HG03060 (cell line): Measurements from ENCODE around the gene KLHL3.

Source experiments
- ATAC-seq: cut with Tn5 transposase; IDR thresholded peaks from one replicate; pipeline ENCODE4 v1.9.1; 2021; ENCODE audit warnings: low read depth, moderate number of reproducible peaks; ENCODE audit not compliant: unreplicated experiment

KLHL3 gene

GRCh38 chr5:137638841-137639240 lies 97.0 kb downstream of the KLHL3 start:
- no peak for ATAC-seq

DNA sequence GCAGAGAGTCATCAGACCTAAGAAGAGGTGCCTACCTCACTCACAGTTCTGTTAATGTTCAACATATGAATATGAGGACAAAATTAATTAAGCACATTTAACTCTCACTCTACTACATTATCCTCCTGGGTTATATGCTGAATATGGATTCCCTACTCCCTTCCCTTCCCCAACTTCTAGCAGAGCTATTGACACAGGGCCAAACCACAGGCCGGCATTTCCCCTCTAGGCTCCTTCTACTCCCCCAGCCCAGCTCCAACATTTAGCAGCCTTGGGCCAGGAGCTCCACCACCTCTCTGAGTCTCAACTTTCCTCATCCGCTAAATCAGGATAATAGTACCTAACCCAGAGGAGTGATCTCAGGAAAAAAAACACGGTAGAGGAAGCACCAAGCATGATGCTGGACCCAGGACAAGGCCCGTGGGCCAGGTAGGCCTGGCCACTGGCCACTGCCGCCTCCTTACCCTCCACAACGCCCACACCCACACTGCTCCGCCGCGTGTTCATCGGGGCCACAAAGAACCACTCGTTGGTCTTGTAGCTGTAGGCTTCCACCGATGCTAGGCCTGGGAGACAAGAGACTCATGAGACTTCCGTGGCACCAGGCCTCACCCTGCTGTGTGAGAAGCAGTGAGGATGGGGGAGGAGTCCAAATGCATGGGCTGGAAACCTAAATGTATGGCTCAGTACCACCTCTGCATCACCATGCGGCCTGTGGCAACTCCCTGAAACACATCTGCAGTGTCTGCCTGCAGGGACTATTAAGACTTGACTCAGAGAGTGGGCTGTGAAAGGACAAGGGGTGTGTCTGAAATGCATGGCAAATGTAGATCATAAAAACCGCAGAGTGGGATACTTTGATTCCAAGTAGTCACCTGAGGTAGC lies 98.8 kb downstream of the KLHL3 start:
- ATAC-seq: no peak

GRCh38 chr5:137636099-137636498 lies 99.8 kb downstream of the KLHL3 start:
- no peak for ATAC-seq

GRCh38 chr5:137635521-137635921 lies 100.4 kb downstream of the KLHL3 start:
- ATAC-seq: no peak

- no peak for ATAC-seq
Observed at GRCh38 chr5:137633896-137634295, 102.0 kb downstream of the KLHL3 start.

GRCh38 chr5:137632716-137633115 lies 103.2 kb downstream of the KLHL3 start:
- ATAC-seq: no peak

DNA sequence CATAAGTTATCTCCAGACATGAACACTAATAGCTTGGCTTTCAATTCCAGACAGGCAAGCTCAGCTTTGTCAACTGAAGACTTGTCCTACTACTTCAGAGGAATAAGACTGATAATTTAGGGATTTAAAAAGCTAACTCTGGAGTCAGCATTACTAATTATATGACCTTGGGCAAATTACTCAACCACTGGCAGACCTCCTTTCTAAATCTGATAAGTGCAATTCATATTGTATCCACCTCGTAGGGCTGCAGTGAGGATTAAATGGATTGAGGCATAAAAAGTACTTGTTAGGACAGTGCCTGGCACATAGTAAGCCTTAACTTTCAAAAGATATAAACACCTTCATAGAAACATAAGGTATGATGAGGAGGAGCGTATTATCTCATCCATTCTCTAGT lies 104.4 kb downstream of the KLHL3 start:
- ATAC-seq: no peak

- no peak for ATAC-seq
Observed at GRCh38 chr5:137630972-137631370, 104.9 kb downstream of the KLHL3 start.

GRCh38 chr5:137630216-137630971 lies 105.5 kb downstream of the KLHL3 start:
- ATAC-seq: no peak

DNA sequence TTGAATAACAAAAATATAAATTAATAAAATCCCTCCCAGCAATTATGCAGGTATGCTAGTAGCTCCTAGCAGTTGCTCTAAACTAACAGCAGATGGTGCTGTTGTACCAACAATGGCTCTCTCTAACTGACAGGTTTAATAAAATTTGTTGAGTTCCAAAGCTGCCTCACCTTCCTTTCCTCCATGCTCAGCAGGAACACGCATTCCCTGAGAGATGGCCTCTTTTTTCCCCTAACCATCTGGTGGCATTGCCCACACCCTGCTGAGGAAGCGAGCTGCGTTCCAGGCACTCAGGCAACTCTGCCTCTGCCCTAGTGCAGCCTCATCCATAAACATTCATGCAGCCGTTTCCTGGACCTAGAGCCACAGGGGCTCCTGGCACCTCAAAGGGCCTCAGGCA lies 106.2 kb downstream of the KLHL3 start:
- peak; percentile 53 for ATAC-seq

- no peak for ATAC-seq
Observed at GRCh38 chr5:137627706-137628105, 108.2 kb downstream of the KLHL3 start.

DNA sequence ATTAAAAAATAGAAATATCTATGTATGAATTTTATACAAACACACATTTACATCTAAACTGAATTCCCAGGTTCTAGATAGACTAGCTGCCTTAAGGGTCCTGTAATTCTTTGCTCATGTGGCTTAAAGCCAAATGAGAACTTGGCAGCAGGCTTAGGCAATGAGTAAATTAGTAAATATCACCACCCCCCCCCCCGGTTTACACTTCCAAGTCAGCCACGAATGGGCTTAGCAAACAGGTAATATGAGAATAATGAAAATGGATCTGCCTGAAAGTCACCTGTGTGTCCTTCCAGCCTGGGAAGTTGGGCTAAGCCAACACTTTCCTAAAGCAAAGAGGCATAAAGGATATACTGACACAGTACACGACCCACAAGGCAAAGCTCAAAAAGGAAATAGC lies 108.6 kb downstream of the KLHL3 start:
- ATAC-seq: no peak

DNA sequence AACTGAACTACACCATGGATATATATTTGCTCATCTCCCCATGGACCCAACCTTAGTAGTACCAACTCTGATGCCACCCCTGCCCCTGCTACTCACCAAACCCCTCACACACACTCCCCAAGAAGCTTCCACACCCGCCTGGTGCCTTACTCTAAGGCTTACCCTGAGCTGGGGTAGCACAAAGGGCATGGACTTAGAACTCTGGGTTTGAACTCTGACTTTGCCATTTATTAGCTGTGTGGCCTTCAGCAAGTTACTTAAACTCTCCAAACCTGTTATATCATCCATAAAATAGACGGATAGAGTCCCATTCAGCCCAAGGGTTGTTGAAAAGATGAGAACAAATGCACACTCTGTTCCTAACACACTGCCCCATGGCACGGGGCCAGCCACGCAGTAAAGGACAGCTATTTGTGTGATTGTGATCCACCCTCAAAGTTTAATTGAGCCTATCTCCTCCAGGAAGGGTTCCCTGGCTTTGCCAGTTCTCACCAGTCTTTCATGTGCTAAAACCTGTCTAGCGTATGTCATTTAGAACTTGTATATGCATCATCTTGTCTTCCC lies 111.0 kb downstream of the KLHL3 start:
- ATAC-seq: no peak

- peak; percentile 53 for ATAC-seq
Observed at GRCh38 chr5:137622850-137623249, 113.0 kb downstream of the KLHL3 start.

DNA sequence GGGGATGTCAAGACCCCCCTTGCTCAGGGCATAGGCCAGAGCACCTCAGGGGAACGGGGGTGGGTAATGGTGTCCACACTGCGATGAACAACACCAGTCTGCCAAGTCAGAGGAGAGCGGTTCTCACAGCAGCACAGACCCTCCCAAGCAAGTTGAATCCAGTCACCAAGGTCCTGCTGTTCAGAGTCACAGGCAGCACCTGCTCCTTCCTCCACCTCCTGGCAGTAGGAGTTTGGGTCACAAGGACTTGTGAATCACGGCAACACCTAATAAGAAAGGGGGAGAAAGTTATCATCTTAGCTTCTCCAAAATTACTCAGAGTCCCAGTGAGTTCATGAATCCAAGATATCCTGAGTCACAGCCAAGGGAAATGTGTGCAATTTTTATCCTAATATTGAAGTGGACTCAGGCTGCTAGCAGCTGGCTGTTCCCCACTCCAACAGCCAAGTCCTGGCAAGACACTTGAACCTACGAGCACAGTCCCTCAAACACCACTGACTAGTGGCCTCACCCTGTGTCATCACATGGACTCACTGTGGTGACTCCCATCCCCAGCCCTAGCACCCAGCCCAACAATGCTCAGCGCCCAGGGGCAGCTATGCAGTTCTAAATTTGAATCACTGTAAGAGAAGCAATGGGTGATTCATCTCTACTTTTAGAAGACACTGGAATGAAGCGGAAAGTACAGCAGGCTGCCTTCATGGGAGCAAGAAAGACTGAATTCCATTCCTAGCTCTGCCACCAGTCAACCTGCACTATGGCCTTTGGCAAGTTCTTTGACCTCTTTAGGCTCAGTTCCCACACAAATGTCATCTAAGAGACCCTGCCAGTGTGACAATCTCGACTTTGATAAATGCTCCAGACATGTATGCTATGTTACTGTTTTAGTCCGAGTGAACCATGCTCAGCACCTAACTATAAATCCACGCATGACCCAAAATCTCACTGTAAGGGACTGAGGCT lies 113.7 kb downstream of the KLHL3 start:
- no peak for ATAC-seq

- ATAC-seq: no peak
Observed at GRCh38 chr5:137621306-137621705, 114.6 kb downstream of the KLHL3 start.

DNA sequence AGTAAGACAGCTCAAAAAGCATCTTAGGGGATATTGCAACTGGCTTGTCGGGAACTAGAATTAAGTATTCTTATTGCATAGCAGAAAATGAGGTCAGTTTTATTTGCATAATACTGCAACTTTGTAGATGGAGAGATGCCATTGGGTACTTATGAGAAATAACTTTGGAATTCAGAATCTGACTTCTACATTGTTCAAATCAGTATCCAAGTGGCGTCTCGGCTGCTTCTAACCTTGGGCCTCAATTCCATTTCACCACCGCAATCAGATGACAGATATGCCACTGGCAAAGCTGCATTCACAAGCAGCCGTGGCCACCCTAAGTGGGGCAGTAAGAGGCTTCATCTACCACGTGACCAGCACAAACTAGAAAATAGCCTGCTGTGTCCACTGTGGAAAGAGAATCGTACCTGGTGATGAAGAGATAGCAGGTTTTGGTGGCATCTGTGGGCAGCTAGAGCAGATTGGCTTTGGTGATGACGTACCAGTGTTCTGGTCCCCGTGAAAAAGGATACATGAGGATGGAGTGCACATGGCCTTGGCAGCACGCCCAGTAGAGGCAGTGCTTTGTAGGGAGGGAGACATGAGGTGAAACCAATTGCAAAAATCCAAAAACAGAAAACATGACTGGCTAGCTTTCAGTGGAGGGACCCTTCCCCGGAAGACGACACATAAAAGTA lies 116.6 kb downstream of the KLHL3 start:
- no peak for ATAC-seq

DNA sequence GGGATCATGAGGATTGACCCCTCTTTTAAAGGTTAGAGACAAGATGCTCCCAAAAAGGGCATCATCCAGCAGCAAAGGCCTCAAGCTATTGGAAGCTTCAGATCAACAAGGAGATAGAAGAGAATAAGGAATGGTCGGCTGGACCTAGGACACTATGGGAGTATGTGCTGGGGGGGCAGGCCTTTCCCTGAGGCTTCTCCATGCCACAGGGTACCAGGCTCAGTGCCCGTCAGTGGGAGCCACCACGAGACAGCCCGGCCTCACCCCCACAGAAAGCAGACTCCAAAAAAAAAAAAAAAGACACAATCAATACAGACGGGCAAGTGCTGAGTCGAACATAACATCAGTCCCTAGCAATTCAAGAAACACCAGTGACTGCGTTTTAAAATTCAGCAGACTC lies 117.4 kb downstream of the KLHL3 start:
- no peak for ATAC-seq

DNA sequence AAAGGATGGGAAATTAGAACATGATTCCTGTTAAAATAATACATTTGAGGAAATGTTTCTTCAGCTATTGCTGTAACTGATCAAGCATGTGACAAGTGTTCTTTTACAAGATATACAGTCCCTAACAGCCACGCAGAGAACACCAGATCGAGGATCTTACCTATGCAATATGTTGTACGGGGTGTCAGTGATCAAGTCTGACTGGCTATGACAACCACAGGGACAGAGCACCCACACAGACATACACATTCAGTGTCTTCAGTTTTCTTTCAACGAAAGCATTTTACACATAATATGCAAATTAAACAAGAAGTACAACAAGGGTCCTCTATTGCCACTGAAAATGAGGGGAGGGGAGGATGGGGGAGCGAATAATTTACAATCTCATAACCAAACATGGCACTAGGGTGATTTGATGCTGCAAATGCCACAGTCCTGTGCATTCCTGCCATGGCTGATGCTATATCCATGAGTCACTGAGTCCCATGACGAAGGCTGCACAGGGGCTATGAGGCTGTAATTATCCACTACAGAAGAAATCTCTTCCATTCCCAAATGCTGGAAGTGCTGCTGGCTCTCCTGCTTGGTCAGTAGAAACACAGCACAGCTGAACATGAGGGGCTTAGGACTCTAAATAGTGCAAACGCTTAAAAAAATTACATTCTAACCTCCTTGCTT lies 118.2 kb downstream of the KLHL3 start:
- ATAC-seq: no peak
